ENCODE data around the gene DOK1. TPM values are rescaled to one million over a fixed set of nuclear protein-coding genes. Genes with fewer than 3 reads are reported as not detected.
A peak's percentile ranks its signal among the peaks of the same experiment; 100 is the strongest.

Gene DOK1
- total and polyA plus RNA-seq, 4 donors, result 17.7 to 37.3 (median 26.6) TPM

GRCh38 chr2:74530239-74531187, 24.0 kb upstream of the DOK1 start:
- ATAC-seq (ENCODE audit: insufficient read depth, low FRiP score) (no peak), DNase-seq (peak; percentile 43 to 61 (median 56))
- Histone ChIP-seq H3K27me3 (ENCODE audit: control insufficient read depth in 3 of 3, insufficient read depth in 3 of 3, low read length in 2 of 3) (no peaks in the 10 kb centered on the region), H3K36me3 (ENCODE audit: control insufficient read depth in 4 of 4, insufficient read depth in 4 of 4, low read length in 4 of 4) (peaks cover 14 to 44% (median 34%) of the 10 kb centered on the region in 4 donors), H3K9me3 (ENCODE audit: control insufficient read depth in 4 of 4, insufficient read depth in 3 of 4, low read length in 3 of 4) (no peaks in the 10 kb centered on the region), H3K27ac (ENCODE audit: low read depth in 1 of 2, low read length in 1 of 2) (peak overlapping the region; percentile 67 to 81), H3K9ac (ENCODE audit: insufficient read depth in 1 of 2, low read length in 2 of 2) (peak overlapping the region in 1 of 2 donors; percentile 62), H3K4me1 (ENCODE audit: control insufficient read depth in 5 of 5, insufficient read depth in 5 of 5, low read length in 5 of 5) (peaks cover 8 to 23% (median 11%) of the 10 kb centered on the region in 5 donors), H3K4me3 (peak overlapping the region; percentile 69)
- TF ChIP-seq, protein P1, sequence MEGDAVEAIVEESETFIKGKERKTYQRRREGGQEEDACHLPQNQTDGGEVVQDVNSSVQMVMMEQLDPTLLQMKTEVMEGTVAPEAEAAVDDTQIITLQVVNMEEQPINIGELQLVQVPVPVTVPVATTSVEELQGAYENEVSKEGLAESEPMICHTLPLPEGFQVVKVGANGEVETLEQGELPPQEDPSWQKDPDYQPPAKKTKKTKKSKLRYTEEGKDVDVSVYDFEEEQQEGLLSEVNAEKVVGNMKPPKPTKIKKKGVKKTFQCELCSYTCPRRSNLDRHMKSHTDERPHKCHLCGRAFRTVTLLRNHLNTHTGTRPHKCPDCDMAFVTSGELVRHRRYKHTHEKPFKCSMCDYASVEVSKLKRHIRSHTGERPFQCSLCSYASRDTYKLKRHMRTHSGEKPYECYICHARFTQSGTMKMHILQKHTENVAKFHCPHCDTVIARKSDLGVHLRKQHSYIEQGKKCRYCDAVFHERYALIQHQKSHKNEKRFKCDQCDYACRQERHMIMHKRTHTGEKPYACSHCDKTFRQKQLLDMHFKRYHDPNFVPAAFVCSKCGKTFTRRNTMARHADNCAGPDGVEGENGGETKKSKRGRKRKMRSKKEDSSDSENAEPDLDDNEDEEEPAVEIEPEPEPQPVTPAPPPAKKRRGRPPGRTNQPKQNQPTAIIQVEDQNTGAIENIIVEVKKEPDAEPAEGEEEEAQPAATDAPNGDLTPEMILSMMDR (IDR thresholded peaks at IDR 0.05; ENCODE audit: control extremely low read depth, extremely low read depth), result no peak
- 3 to 4% methylated on average over 50 to 54 of the region's 54 CpGs for WGBS, 2 donors

DNA sequence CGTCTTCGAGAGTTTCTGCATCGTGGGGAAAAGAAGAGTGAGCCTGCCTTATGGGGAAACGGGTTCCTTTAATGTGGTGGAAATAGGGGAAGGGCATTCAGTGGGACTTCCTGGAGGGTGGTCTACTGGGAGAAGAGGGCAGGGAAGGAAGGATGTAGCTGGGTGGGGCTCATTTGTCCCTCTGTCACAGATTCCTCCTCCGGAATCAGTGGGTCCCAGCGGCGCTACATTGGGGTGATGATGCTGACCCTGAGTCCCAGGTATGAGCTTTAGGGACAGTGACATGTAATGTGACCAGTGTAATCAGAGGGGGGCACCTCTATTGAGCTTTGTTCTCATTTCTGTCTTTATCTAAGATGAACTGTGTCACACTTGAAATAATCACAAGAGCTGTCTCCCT, 22.9 kb upstream of the DOK1 start:
- H3K9ac ChIP-seq (ENCODE audit: insufficient read depth in 1 of 2, low read length in 2 of 2), result no peak overlapping the region
- ATAC-seq (ENCODE audit: insufficient read depth, low FRiP score) (no peak), DNase-seq (no peak)
- H3K36me3 ChIP-seq (ENCODE audit: control insufficient read depth in 4 of 4, insufficient read depth in 4 of 4, low read length in 4 of 4), result peaks cover 10 to 37% (median 24%) of the 10 kb centered on the region in 4 donors
- H3K4me3 ChIP-seq, result no peak overlapping the region
- TF ChIP-seq, protein P1 (IDR thresholded peaks at IDR 0.05; ENCODE audit: control extremely low read depth, extremely low read depth), result no peak
- 72 to 83% methylated on average over 7 of the region's 7 CpGs for WGBS, 2 donors
- H3K27me3 ChIP-seq (ENCODE audit: control insufficient read depth in 3 of 3, insufficient read depth in 3 of 3, low read length in 2 of 3), result no peaks in the 10 kb centered on the region
- peaks cover 8 to 23% (median 11%) of the 10 kb centered on the region in 5 donors for H3K4me1 ChIP-seq (ENCODE audit: control insufficient read depth in 5 of 5, insufficient read depth in 5 of 5, low read length in 5 of 5)
- H3K9me3 ChIP-seq (ENCODE audit: control insufficient read depth in 4 of 4, insufficient read depth in 3 of 4, low read length in 3 of 4), result no peaks in the 10 kb centered on the region
- H3K27ac ChIP-seq (ENCODE audit: low read depth in 1 of 2, low read length in 1 of 2), result no peak overlapping the region

DNA sequence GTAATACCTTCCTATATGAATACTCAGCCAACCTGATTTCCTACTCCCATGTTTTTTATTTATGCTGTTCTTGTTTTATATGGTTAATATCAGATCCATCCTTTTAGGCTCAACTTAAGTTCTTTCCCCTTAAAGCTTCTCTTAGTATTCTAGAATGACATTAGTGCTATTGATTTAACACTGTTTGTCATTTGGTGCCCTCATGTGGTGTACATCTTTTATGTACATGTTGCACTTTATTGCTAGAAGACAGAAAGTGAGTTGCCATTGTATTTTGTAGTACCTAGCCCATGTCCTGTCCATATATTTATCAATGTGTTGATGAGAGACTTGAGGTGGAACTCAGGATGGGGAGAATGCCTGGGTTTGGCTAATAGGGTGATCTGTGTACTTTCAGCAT, 22.3 kb upstream of the DOK1 start:
- ATAC-seq (ENCODE audit: insufficient read depth, low FRiP score) (no peak), DNase-seq (peak in 2 of 3 donors; percentile 62 to 71)
- H3K27ac ChIP-seq (ENCODE audit: low read depth in 1 of 2, low read length in 1 of 2), result no peak overlapping the region
- H3K4me3 ChIP-seq, result no peak overlapping the region
- peaks cover 8 to 23% (median 11%) of the 10 kb centered on the region in 5 donors for H3K4me1 ChIP-seq (ENCODE audit: control insufficient read depth in 5 of 5, insufficient read depth in 5 of 5, low read length in 5 of 5)
- peaks cover 5 to 32% (median 20%) of the 10 kb centered on the region in 4 donors for H3K36me3 ChIP-seq (ENCODE audit: control insufficient read depth in 4 of 4, insufficient read depth in 4 of 4, low read length in 4 of 4)
- TF ChIP-seq, protein P1 (IDR thresholded peaks at IDR 0.05; ENCODE audit: control extremely low read depth, extremely low read depth), result peak; percentile 6
- H3K27me3 ChIP-seq (ENCODE audit: control insufficient read depth in 3 of 3, insufficient read depth in 3 of 3, low read length in 2 of 3), result no peaks in the 10 kb centered on the region
- no peak overlapping the region for H3K9ac ChIP-seq (ENCODE audit: insufficient read depth in 1 of 2, low read length in 2 of 2)
- H3K9me3 ChIP-seq (ENCODE audit: control insufficient read depth in 4 of 4, insufficient read depth in 3 of 4, low read length in 3 of 4), result no peaks in the 10 kb centered on the region

Measured in lung (tissue), 12 donors.